Fibroblast of gingiva (primary cell): ENCODE measurements around the gene SPINK4.

Source experiments
- DNase-seq: peaks from one replicate; pipeline ENCODE4 v3.0.0-alpha.2; 2011; ENCODE audit warnings: low read depth

SPINK4 gene

GRCh38 chr9:33229359-33230114 is 10.4 kb upstream of the SPINK4 start:
- DNase-seq = no peak

- DNase-seq = no peak
Observed at GRCh38 chr9:33230756-33231622, 9.0 kb upstream of the SPINK4 start.

- DNase-seq = no peak
Observed at GRCh38 chr9:33231623-33231942, 8.4 kb upstream of the SPINK4 start.

- DNase-seq = no peak
Observed at GRCh38 chr9:33232815-33233214, 7.2 kb upstream of the SPINK4 start.

GRCh38 chr9:33233626-33234342 is 6.2 kb upstream of the SPINK4 start:
- DNase-seq = peak; percentile 78

GRCh38 chr9:33234511-33235467 is 5.2 kb upstream of the SPINK4 start:
- no peak for DNase-seq

- DNase-seq = no peak
Observed at GRCh38 chr9:33236571-33236970, 3.4 kb upstream of the SPINK4 start.

GRCh38 chr9:33241298-33241697 is 1.3 kb downstream of the SPINK4 start:
- DNase-seq = no peak

- no peak for DNase-seq
Observed at GRCh38 chr9:33242609-33243134, 2.7 kb downstream of the SPINK4 start.

- DNase-seq = no peak
Observed at GRCh38 chr9:33244137-33244784, 4.3 kb downstream of the SPINK4 start.

- no peak for DNase-seq
Observed at GRCh38 chr9:33245341-33245740, 5.4 kb downstream of the SPINK4 start.

GRCh38 chr9:33246269-33246860 is 6.4 kb downstream of the SPINK4 start:
- no peak for DNase-seq

- DNase-seq = no peak
Observed at GRCh38 chr9:33248606-33249005, 8.6 kb downstream of the SPINK4 start.

- no peak for DNase-seq
Observed at GRCh38 chr9:33249087-33249658, 9.2 kb downstream of the SPINK4 start.

- no peak for DNase-seq
Observed at GRCh38 chr9:33249983-33250382, 10.0 kb downstream of the SPINK4 start.

GRCh38 chr9:33250458-33250995 is 10.6 kb downstream of the SPINK4 start:
- peak; percentile 59 for DNase-seq

GRCh38 chr9:33254211-33254610 is 14.2 kb downstream of the SPINK4 start:
- DNase-seq = no peak

GRCh38 chr9:33255014-33255413 is 15.0 kb downstream of the SPINK4 start:
- no peak for DNase-seq

- no peak for DNase-seq
Observed at GRCh38 chr9:33255471-33255870, 15.5 kb downstream of the SPINK4 start.

GRCh38 chr9:33256236-33256635 is 16.3 kb downstream of the SPINK4 start:
- no peak for DNase-seq
